HFF-Myc (cell line): ENCODE measurements around the gene CFAP100.

Experiments used
- DNase-seq: peaks from one replicate; pipeline ENCODE4 v3.0.0-alpha.2; 2011; ENCODE audit warnings: low read depth; ENCODE audit errors: extremely low read depth
- H3K4me3 ChIP-seq: replicated peaks from 2 replicates; pipeline ENCODE4 v1.5.1; 2011; ENCODE audit warnings: low read depth, mild to moderate bottlenecking, control low read depth, low read length
- TF ChIP-seq, protein P1 (sequence below): IDR thresholded peaks from 2 replicates; pipeline ENCODE4 v1.5.1; 2012; ENCODE audit warnings: mild to moderate bottlenecking, low read depth, low read length, control low read depth; ENCODE audit errors: missing control alignments

The CFAP100 gene

DNA sequence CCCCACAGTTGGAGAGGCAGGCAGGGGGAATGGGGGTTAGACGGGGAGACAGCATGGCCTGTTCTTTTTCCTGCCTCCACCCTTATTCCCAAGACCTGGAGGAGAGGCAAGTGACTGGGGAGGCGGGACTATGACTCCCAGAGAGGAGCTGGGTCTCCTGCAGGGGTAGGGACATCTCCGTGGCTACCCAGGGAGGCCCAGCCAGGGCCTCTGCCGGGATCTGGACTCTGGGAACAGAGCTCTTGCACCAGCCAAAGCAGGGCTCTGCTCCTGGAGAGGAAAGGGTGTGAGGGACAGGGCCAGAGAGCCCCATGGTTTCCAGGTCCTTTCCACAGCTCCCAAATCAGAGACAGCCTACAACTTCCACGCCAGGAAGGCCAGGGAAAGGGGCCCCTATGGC, 22.8 kb downstream of the CFAP100 start:
- TF ChIP-seq, protein P1, sequence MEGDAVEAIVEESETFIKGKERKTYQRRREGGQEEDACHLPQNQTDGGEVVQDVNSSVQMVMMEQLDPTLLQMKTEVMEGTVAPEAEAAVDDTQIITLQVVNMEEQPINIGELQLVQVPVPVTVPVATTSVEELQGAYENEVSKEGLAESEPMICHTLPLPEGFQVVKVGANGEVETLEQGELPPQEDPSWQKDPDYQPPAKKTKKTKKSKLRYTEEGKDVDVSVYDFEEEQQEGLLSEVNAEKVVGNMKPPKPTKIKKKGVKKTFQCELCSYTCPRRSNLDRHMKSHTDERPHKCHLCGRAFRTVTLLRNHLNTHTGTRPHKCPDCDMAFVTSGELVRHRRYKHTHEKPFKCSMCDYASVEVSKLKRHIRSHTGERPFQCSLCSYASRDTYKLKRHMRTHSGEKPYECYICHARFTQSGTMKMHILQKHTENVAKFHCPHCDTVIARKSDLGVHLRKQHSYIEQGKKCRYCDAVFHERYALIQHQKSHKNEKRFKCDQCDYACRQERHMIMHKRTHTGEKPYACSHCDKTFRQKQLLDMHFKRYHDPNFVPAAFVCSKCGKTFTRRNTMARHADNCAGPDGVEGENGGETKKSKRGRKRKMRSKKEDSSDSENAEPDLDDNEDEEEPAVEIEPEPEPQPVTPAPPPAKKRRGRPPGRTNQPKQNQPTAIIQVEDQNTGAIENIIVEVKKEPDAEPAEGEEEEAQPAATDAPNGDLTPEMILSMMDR: no peak
- H3K4me3 ChIP-seq: no peak overlapping the region
- no peak for DNase-seq

- no peak for DNase-seq
- no peak overlapping the region for H3K4me3 ChIP-seq
- TF ChIP-seq, protein P1: no peak
These were observed 23.3 kb downstream of the CFAP100 start for GRCh38 chr3:126417981-126418530.

GRCh38 chr3:126418661-126419131, 24.0 kb downstream of the CFAP100 start:
- H3K4me3 ChIP-seq: no peak overlapping the region
- DNase-seq: no peak
- TF ChIP-seq, protein P1: no peak

DNA sequence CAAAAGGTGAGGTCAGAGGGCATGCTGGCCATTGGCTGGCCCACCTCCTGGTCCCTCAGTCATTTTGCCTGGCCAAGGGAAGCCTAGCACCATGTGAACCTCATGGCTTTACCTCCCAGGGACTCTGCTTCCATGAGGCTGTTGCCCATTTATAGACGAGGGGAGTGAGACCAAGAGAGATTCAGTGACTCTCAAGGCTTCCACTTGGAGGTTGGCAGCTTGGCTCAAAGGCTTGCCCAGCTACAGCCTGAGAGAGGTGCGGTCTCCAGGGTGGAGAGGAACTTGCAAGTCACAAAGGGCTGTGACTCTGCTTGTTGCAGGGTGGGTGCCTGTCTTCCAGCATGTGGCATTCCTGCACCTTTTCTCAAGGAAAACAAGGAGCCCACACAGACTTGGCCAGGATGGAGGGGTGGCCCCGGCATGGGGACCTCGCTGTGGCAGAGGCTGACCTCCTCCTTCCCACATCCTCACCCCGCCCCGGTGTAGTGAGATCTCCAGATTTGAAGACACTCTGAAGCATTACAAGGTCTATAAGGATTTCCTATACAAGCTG, 24.5 kb downstream of the CFAP100 start:
- DNase-seq: no peak
- TF ChIP-seq, protein P1: no peak

GRCh38 chr3:126419886-126420786, 25.4 kb downstream of the CFAP100 start:
- TF ChIP-seq, protein P1: no peak
- no peak overlapping the region for H3K4me3 ChIP-seq
- no peak for DNase-seq

More for the DNA sequence above, 24.5 kb downstream of the CFAP100 start:
- no peak overlapping the region for H3K4me3 ChIP-seq

GRCh38 chr3:126421573-126422119, 26.9 kb downstream of the CFAP100 start:
- no peak overlapping the region for H3K4me3 ChIP-seq
- DNase-seq: no peak
- TF ChIP-seq, protein P1: no peak
